Mammary epithelial cell (primary cell): ENCODE measurements around the gene CD300E.

Experiments used
- EZH2 ChIP-seq: IDR thresholded peaks from 2 replicates; pipeline ENCODE4 v1.6.1; 2012; ENCODE audit warnings: low read length, inconsistent platforms, borderline replicate concordance
- TF ChIP-seq, protein P1 (sequence below), 2 donors: IDR thresholded peaks in 1 of 2; conservative IDR thresholded peaks in 1 of 2; 2 replicates each; pipeline ENCODE4 v1.5.1; 2011 to 2012; ENCODE audit warnings: inconsistent platforms in 2 of 2, low read length in 2 of 2, mild to moderate bottlenecking in 2 of 2, control low read depth in 1 of 2, low read depth in 1 of 2; ENCODE audit not compliant: insufficient read depth in 1 of 2; ENCODE audit errors: extremely low read depth in 1 of 2

DNA sequence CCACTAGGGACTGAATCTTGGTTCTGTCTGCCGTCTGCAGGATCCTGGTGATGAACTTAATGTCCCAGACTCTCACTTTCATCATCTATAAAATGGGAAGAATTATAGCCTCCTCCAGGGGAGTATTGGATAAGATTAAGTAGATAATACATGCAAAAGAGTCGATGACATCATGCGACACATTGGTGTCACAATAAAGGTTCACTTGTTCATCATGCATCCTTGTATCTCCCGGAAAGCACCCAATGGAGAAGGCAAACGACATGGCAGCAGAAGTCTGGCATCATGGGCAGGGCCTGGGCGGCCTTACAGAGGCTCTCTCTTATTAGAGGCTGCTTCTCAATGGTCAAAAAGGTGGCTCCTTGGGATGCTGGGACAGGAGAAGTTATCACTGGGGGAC is 35.1 kb upstream of the CD300E start:
- TF ChIP-seq, protein P1, sequence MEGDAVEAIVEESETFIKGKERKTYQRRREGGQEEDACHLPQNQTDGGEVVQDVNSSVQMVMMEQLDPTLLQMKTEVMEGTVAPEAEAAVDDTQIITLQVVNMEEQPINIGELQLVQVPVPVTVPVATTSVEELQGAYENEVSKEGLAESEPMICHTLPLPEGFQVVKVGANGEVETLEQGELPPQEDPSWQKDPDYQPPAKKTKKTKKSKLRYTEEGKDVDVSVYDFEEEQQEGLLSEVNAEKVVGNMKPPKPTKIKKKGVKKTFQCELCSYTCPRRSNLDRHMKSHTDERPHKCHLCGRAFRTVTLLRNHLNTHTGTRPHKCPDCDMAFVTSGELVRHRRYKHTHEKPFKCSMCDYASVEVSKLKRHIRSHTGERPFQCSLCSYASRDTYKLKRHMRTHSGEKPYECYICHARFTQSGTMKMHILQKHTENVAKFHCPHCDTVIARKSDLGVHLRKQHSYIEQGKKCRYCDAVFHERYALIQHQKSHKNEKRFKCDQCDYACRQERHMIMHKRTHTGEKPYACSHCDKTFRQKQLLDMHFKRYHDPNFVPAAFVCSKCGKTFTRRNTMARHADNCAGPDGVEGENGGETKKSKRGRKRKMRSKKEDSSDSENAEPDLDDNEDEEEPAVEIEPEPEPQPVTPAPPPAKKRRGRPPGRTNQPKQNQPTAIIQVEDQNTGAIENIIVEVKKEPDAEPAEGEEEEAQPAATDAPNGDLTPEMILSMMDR (conservative IDR thresholded peaks at IDR 0.05 in 1 of 2, IDR thresholded peaks at IDR 0.05 in 1 of 2; ENCODE audit: extremely low read depth in 1 of 2, insufficient read depth in 1 of 2, low read depth in 1 of 2, low read length in 2 of 2), result no peak
- TF ChIP-seq EZH2, result no peak
